IPS-18a (cell line): ENCODE data around the gene OPTN.
A peak's percentile ranks its signal among the peaks of the same experiment; 100 is the strongest.
"Not testable (repeated sequence)": the region's sequence is repeated elsewhere in the genome, so short reads cannot be mapped to it uniquely, and the experiment has no call there.

ENCODE experiments used
- H3K27ac ChIP-seq: one replicate; pipeline ENCODE4 v1.5.1; 2013; ENCODE audit warnings: low read length
- H3K27me3 ChIP-seq: one replicate; pipeline ENCODE4 v1.6.1; 2013; ENCODE audit warnings: mild to moderate bottlenecking, low read length; ENCODE audit not compliant: control insufficient read depth, insufficient read depth
- H3K36me3 ChIP-seq: one replicate; pipeline ENCODE4 v1.6.1; 2013; ENCODE audit warnings: low read depth, low read length; ENCODE audit not compliant: control insufficient read depth
- H3K4me1 ChIP-seq: one replicate; pipeline ENCODE4 v1.6.1; 2013; ENCODE audit warnings: low read depth, low read length; ENCODE audit not compliant: control insufficient read depth
- H3K4me3 ChIP-seq: one replicate; pipeline ENCODE4 v1.5.1; 2013; ENCODE audit warnings: low read length
- H3K9ac ChIP-seq: one replicate; pipeline ENCODE4 v1.6.1; 2013; ENCODE audit warnings: mild to moderate bottlenecking, low read length, moderate library complexity
- H3K9me3 ChIP-seq: one replicate; pipeline ENCODE4 v1.6.1; 2013; ENCODE audit warnings: low read depth, low read length; ENCODE audit not compliant: control insufficient read depth

OPTN gene

DNA sequence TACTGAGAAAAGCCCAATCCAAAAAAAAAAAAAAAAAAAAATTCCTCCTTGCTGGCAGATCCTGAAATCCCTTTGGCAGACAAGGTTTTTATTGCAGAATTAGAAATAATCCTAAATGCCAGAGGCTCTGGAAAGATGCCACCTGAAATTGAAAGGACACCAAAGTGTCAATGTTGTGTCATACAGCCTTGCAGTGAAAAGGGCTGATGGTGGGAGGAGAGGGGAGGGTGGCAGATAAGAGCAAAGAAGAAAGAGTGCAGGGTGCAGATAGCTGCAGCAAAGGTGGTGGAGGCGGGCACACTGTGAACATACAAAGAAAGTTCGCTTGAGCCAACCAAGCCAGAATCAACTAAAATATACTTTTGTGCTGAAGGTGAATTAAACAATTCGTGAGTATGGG is 8.2 kb upstream of the OPTN start:
- Histone ChIP-seq H3K27ac (no peak overlapping the region), H3K9me3 (no peaks in the 10 kb centered on the region), H3K4me1 (no peaks in the 10 kb centered on the region), H3K36me3 (no peaks in the 10 kb centered on the region), H3K27me3 (no peaks in the 10 kb centered on the region), H3K9ac (no peak overlapping the region), H3K4me3 (no peak overlapping the region)

DNA sequence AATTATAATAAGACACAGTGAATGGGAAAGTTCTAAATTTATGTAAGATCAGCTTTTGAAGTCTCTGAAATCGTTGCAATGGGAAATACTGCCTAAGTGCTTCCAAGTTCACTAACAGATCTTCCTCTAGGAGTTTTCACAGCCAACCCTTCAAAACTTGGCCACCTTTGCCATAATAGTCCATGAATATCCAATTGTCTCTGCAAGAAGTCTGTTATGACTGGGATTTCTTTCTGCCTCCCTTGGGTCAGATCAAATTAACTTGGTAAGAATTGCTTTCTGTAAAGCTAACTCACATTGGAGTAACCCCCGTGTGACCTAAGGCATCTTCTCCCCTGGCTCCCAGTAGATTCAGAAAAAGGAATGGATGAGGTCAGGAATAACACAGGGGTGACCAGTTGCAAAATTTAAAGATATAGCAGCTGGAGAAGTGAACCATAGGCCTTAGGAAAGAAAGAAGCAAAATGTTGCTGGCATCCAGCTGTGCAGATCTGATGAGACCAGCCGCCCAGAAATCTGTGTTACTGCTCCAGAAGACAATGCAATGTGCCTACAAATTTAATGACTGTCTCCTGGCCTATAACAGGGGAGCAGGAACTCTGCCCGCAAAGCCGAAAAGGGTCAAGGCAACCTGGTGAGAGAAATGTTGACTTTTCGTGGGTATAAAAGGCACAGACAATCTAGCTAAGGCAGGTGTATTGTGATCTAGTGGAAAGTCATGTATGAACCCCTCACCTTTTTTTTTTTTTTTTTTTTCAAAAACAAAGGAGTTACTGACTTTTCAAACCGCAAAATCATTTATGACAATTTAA is 7.5 kb upstream of the OPTN start:
- Histone ChIP-seq H3K4me1 (no peaks in the 10 kb centered on the region), H3K4me3 (no peak overlapping the region), H3K9me3 (no peaks in the 10 kb centered on the region), H3K36me3 (no peaks in the 10 kb centered on the region), H3K9ac (no peak overlapping the region), H3K27ac (no peak overlapping the region), H3K27me3 (no peaks in the 10 kb centered on the region)

DNA sequence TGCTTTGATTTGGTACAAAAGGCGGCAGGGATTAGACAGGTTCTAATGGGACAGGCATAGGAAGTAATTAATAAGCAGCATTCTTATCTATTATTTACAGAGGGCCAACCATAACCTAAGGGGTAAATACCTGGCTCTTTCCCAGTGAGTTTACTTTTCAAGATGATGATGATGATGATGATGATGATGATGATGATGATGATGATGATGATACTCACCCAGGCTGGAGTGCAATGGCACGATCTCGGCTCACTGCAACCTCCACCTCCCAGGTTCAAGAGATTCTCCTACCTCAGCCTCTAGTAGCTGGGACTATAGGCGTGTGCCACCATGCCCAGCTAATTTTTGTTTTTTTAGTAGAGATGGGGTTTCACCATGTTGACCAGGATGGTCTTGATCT is 5.9 kb upstream of the OPTN start:
- H3K9me3 ChIP-seq, H3K27me3 ChIP-seq, H3K9ac ChIP-seq, H3K36me3 ChIP-seq, H3K4me1 ChIP-seq, H3K27ac ChIP-seq, H3K4me3 ChIP-seq: not testable (repeated sequence)

DNA sequence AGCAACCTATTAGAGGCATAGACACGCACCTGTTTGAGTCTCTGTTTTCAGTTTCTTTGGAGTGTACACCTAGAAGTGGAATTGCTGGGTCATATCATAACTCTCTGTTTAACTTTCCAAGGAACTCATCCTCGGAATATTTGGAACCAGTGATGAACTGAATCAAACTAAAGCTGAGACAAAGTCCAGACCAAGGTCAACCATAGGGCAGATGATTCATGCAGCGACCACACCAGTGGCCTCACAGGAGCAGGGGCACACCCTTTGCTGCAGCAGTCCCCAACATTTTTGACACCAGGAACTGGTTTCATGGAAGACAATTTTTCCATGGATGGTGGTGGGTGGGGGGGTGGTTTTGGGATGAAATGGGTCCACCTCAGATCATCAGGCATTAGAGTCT is 4.9 kb upstream of the OPTN start:
- H3K4me3 ChIP-seq, result no peak overlapping the region
- H3K36me3 ChIP-seq, result no peaks in the 10 kb centered on the region
- H3K9ac ChIP-seq, result no peak overlapping the region
- H3K27me3 ChIP-seq, result no peaks in the 10 kb centered on the region
- no peak overlapping the region for H3K27ac ChIP-seq
- no peaks in the 10 kb centered on the region for H3K9me3 ChIP-seq
- no peaks in the 10 kb centered on the region for H3K4me1 ChIP-seq

DNA sequence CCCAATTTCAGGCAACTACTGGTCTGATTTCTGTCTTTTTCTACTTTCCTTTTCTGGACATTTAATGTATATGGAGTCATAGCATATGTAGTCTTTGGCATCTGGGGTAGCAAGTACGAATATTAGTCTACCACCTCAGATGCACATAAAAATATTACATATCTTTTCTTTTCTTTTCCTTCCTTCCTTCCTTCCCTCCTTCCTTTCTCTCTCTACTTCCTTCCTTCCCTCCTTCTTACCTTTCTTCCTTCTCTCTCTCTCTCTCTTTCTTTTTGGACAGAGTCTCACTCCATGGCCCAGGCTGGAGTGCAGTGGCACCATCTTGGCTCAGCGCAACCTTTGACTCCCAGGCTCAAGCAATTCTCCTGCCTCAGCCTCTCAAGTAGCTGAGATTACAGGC is 4.0 kb upstream of the OPTN start:
- Histone ChIP-seq H3K27me3 (peaks cover 6% of the 10 kb centered on the region), H3K36me3 (no peaks in the 10 kb centered on the region), H3K27ac (no peak overlapping the region), H3K9me3 (no peaks in the 10 kb centered on the region), H3K4me1 (no peaks in the 10 kb centered on the region), H3K9ac (no peak overlapping the region), H3K4me3 (no peak overlapping the region)

DNA sequence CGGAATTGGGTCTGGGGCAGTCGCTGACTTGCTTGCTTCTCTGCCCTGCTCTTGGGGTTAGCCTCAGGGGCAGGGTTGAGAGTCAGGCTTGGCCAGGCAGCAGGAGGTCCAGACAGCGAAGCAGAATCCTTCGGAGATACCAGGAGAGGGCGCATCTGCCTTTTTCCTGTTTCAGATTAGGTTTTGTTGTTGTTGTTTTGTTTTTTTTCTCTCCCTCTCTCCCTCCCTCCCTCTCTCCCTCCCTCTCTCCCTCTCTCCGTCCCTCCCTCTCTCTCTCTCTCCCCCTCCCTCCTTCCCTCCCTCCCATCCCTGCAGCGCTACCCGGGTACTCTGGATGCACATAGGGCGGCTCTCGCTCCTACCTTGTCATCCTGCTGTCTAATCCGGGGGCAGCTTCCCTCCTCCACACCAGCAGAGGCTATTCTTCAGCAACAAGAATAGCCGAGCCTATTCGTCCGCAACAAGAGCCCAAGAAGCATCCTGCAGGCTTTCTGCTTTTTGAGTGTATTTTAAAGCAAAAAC is 758 bp upstream of the OPTN start:
- peak overlapping the region; percentile 51 for H3K9ac ChIP-seq
- no peaks in the 10 kb centered on the region for H3K36me3 ChIP-seq
- H3K27ac ChIP-seq, result no peak overlapping the region
- H3K27me3 ChIP-seq, result peaks cover 7% of the 10 kb centered on the region
- H3K4me3 ChIP-seq, result peak overlapping the region; percentile 89
- no peaks in the 10 kb centered on the region for H3K4me1 ChIP-seq
- no peaks in the 10 kb centered on the region for H3K9me3 ChIP-seq

DNA sequence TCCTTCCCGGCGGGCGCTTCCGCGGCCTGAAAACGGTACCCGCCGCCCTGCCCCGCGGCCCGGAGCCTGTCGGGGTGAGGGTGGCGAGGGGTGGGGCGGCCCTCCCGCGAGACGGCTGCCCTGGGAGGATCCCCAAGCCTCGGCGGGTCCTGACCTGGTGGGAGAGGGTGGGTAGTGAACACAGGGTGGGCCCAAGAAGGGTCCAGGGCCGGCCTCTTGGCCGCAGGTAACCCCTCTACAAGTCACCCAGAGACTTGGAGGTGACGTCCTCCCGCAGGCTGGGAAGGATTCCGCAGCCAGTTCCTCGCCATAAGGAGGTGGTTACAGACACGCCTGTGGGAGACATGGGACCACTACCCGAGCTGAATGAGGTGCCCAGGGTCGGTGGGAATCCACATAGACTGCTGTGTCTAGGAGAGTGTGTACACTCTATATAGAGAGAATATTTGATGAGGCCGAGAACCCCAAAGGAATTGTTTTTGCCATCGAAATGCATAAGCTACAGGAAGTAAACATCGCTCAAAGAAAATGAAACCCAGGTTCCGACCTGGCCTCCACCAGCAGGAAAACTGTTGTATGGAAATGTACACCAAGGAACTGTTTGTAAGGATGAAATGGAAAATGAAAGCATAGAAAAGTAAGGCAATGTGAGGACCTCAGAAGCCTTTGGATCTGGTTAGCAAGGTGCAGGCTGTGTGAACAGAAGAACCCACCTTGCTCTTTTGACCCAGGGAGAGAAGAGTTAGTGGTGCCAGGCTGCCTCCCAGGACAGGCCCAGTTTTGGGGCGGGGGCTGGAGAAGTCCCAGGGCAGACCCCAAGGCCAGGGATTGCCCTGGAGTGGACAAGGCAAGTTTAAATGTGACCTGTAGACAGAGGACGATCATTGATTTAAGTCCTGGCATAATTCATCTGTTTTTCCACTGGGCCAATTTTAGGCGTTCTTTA is 659 bp downstream of the OPTN start:
- H3K4me1 ChIP-seq, result no peaks in the 10 kb centered on the region
- peak overlapping the region; percentile 89 for H3K4me3 ChIP-seq
- H3K36me3 ChIP-seq, result no peaks in the 10 kb centered on the region
- no peak overlapping the region for H3K9ac ChIP-seq
- no peak overlapping the region for H3K27ac ChIP-seq
- no peaks in the 10 kb centered on the region for H3K9me3 ChIP-seq
- peaks cover 7% of the 10 kb centered on the region for H3K27me3 ChIP-seq

DNA sequence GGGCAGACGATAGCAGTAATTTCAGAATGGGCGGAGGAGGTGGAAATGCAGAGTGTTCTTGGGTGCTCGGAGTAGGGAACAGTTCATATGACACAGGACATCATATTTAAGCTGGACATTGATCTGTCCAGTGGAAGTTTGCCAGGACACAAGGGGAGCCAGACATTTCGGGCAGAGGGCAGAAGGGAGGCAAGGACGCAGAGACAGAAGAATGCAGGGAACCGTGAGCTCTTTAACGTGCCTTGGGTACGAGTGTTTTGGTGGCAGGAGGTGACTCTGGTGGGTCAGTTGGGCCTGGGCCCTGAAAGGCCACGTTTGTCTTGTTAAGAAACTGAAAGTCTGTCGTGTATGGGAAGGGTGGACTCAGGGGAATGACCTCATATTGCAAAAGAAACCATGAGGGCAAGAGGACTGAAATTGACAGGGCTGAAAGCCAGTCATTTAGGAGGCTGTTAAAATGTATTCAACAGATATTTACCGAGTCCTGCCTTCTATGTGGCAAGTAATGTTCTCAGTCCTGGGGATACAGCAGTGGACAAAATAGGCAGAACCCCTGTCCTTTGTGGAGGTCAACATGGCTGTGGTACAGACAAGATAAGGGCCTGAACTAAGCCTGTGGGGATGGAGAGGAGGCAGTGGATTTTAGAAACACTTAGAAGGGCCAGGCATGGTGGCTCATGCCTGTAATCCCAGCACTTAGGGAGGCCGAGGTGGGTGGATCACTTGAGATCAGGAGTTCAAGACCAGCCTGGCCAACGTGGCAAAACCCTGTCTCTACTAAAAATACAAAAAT is 2.2 kb downstream of the OPTN start:
- no peaks in the 10 kb centered on the region for H3K4me1 ChIP-seq
- no peaks in the 10 kb centered on the region for H3K36me3 ChIP-seq
- no peaks in the 10 kb centered on the region for H3K9me3 ChIP-seq
- H3K27ac ChIP-seq, result no peak overlapping the region
- H3K4me3 ChIP-seq, result no peak overlapping the region
- H3K9ac ChIP-seq, result no peak overlapping the region
- H3K27me3 ChIP-seq, result peaks cover 7% of the 10 kb centered on the region

DNA sequence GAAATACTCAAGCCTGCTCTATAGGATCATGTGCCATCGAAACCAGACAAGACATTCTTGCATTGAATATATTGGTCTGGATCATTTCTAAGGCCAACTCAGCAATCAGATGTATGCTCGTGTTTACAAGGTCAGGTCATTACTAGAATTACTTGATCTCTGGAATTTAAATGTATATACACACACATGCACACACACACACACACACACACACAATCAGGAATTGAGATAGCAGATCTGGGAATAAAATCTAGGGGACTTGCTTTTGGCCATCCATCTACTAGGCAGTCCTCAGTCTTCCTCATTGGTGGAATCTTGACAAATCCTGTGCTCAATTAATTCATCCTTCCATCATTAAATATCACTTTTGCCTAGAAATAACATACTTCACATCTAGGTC is 3.6 kb downstream of the OPTN start:
- Histone ChIP-seq H3K9me3 (no peaks in the 10 kb centered on the region), H3K4me1 (no peaks in the 10 kb centered on the region), H3K9ac (no peak overlapping the region), H3K36me3 (no peaks in the 10 kb centered on the region), H3K27me3 (peaks cover 7% of the 10 kb centered on the region), H3K27ac (no peak overlapping the region), H3K4me3 (no peak overlapping the region)

DNA sequence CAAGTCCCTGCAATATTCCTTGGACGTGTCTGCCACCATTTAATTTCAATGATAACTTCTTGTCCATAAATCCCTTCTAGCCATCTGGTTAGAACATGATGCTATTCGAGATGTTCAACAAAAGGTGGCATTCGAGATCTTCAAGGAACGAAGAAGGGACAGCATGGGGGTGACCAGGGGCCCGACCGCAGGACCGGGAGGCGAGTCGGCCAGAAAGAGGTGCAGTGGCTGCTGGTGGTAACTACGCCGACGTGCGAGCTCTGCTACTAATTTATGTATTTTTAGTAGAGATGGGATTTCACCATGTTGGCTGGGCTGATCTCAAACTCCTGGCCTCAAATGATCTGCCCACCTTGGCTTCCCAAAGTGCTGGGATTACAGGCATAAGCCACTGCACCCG is 4.7 kb downstream of the OPTN start:
- no peaks in the 10 kb centered on the region for H3K36me3 ChIP-seq
- no peak overlapping the region for H3K27ac ChIP-seq
- peaks cover 7% of the 10 kb centered on the region for H3K27me3 ChIP-seq
- H3K4me3 ChIP-seq, result no peak overlapping the region
- H3K9me3 ChIP-seq, result no peaks in the 10 kb centered on the region
- H3K4me1 ChIP-seq, result no peaks in the 10 kb centered on the region
- no peak overlapping the region for H3K9ac ChIP-seq

DNA sequence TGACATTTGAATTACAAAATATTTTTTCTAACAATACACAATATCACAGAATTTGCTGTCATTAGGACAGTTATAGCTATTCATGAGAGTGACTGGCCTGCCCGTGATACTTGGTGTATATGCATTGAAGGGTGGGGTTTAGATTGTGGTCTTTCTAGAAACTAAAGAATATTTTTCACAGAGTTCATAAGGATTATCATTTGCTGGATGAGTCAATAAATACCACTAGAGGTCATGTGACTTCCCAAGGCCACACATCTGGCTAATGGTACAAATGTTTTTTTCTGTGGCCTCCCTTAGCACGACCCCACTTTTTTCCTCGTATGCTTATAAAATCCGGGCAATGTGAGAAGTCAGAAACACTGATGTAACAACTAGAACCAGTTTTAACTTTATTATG is 5.2 kb downstream of the OPTN start:
- no peak overlapping the region for H3K9ac ChIP-seq
- H3K27ac ChIP-seq, result no peak overlapping the region
- H3K4me3 ChIP-seq, result no peak overlapping the region
- no peaks in the 10 kb centered on the region for H3K9me3 ChIP-seq
- H3K4me1 ChIP-seq, result no peaks in the 10 kb centered on the region
- no peaks in the 10 kb centered on the region for H3K36me3 ChIP-seq
- H3K27me3 ChIP-seq, result peaks cover 7% of the 10 kb centered on the region
